HPDE6-E6E7 (cell line): ENCODE results near the gene STK32C.

Experiments used
- DNase-seq: peaks from one replicate; pipeline ENCODE4 v3.0.0; 2011; ENCODE audit warnings: missing footprints; ENCODE audit errors: extremely low spot score

STK32C gene

GRCh38 chr10:132249226-132249724 lies 58.5 kb downstream of the STK32C start:
- no peak for DNase-seq

DNA sequence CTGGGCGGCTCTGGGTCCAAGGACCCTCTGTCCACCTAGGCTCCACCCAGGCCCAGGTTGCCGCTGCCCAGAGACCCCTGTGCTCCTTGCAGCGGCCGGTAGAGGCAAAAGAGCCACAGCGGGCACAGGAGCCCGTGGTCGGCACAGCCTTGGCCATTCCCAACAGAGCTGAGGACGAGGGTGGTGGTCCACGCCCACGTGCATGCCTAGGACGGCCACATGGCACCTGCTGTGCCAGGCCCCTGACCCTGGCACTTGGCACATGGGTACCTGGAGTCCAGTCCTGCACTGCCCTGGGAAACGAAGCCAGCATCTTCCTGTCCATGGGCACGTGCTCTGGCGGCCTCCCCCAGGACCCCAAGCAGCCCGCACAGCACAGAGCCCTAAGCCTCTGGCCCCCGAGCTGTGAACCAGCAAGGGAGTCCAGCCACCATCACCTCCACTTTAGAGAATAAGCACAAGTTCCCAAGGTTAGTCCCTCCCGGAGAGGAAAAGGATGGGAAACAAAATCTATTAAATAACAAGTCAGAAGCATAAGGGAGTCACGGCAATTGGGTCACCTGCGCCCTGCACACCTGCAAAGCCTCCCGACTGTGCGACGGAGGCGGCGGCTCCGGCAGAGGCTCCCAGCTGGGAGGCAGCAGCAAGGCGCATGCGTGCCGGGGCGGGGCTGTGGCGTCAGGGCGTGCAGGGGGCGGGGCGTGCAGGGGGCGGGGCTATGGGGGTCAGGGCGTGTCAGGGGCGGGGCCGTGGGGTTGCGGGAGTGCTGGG lies 59.1 kb downstream of the STK32C start:
- DNase-seq, result peak; percentile 6

DNA sequence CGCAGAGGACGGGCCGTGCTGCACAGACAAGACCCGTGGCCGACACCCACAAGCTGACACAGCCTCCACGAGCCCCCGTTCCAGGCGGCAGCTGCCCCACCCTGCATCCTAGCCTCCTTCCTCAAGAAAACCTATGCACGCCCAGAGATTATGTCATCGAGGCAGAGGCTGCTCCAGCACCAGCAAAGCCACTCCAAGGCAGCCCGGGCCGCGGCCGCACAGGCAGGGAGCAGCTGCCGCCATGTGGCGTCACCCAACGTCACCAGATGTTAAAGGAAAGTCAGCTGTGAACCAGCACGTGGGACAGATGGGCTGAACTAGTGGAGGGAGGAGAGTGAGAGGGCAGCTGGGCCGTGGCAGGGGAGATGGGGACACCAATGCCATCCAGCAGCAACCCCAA lies 59.8 kb downstream of the STK32C start:
- DNase-seq, result no peak

DNA sequence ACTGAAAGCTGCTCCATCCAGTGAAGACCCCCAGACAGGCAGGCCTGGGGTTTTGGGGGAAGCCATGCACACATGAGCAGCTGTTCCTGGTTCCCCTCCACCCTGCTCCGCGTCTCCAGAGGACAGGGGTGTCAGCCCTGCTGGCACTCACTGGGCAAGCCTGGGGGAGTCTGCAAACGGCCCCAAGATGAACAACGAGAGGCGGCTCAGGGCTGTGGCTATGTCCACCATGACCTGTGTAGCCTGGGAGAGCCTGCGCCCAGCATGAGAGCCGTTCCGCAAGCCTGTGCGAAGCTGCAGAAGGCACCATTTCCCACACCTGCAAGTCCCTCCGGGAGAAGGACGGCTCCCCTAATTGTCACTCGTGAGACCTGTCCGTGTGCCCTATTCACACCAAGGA lies 61.5 kb downstream of the STK32C start:
- DNase-seq, result no peak

GRCh38 chr10:132245056-132245455 lies 62.7 kb downstream of the STK32C start:
- no peak for DNase-seq

GRCh38 chr10:132243626-132244025 lies 64.1 kb downstream of the STK32C start:
- DNase-seq, result no peak

GRCh38 chr10:132243141-132243540 lies 64.6 kb downstream of the STK32C start:
- no peak for DNase-seq

DNA sequence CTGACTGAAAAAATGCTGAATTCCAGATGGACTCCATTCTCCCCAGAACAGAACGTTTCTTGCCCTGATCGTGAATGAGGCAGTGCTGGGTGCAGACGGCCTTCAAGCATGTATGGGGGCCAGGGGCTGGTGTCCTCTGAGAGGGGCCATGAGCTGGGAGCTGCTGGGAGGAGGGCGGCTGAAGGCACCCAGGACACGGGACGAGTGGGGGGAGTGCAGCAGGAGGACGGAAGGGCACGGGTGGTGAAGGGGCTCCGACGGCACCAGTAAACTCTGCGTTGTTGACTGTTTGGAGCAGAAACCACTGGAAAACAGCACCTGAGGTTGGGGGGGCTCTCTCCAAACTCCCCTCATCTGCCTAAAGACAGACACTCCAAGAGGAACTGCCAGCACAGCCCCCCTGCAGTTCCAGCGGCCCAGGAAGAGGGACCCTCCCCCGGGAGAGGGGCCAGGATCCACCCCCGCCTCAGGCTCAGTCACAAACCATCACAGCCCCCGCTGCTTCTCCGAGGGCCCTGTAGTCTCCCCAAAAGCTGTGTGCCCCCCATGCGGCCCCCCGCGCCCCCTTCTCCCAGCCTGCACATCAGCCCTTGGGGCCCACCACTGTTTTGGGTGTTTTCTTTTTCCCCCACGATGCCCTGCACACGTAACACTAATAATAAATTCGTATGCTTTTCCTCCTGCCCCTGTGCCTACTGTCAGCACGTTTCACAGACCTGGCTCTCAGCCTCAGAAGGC lies 65.5 kb downstream of the STK32C start:
- no peak for DNase-seq

DNA sequence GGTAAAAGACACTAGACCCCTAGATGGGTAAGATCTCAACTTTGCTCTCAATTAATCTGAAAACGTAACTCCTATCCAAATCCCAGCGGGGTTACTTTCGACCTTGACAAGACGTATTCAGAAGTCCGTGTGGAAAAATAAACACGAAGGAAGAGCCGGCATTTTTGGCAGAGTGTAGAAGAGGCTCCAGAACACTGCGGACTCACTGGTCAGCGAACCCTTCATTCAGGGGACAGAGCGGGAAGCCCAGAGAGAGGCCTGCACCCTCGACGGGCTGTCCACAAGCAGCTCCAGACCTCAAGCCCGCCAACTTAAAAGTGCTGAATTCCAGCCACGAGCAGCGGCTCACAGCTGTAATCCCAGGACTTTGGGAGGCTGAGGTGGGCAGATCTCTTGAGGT lies 66.3 kb downstream of the STK32C start:
- no peak for DNase-seq

- DNase-seq, result no peak
These were observed 66.7 kb downstream of the STK32C start for GRCh38 chr10:132241086-132241485.

GRCh38 chr10:132240581-132240980 lies 67.2 kb downstream of the STK32C start:
- DNase-seq, result no peak

GRCh38 chr10:132240156-132240555 lies 67.6 kb downstream of the STK32C start:
- no peak for DNase-seq

GRCh38 chr10:132239126-132240031 lies 68.4 kb downstream of the STK32C start:
- DNase-seq, result no peak

DNA sequence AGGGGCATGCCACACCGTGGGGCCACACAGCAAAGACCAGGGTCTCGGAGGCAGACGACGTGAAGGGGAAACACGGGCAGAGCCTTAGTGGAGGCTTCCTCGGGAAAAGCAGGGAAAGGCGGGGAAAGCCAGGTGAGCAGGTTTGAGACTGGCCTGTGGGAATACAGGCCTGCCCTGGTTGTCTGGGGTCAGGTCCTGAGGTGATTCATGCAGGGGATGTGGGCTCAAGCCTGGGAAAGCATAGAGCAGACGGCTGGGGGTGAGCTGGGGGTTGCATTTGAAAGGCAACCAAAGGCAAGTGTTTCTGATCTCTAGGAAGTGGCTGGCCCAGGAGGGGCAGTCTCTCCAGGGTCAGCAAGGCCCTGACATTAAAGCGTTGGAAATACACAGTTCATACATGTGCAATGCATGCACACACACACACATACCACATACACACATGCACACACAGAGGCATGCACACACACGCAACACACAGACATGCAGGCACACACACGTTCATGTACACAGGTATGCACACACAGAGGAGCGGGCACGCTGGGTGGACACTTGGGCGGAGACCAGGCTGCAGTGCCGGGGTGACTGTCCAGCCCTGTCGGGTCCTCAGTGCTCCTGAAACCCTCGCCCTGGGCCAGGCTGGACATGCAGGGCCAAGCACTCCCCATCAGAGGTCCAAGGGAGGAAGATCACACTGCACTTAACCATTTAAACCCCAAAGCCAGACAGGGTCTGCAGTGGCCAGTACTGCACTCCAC lies 69.2 kb downstream of the STK32C start:
- no peak for DNase-seq

- no peak for DNase-seq
These were observed 69.9 kb downstream of the STK32C start for GRCh38 chr10:132237871-132238270.

- DNase-seq, result no peak
These were observed 70.4 kb downstream of the STK32C start for GRCh38 chr10:132237396-132237795.

GRCh38 chr10:132236881-132237280 lies 70.9 kb downstream of the STK32C start:
- DNase-seq, result no peak

DNA sequence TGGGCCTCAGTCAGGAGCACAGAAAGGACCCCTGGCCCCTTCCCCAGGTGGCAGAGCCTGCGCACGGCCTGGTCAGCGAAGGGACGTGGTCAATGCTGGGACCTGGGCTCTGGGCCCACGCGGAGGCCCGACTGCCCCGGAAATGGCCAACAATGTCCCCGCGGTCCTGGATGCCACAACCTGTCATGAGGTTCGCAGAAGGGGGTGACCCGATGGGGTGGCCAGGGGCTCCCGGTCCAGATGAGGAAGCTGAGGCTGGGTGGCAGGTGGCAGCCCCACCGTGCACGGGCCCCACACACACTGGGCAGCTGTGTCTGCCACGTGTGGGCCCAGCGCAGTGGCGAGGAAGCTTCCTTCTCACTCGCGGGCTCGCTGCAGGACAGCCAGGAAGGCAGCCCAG lies 71.6 kb downstream of the STK32C start:
- DNase-seq, result no peak

DNA sequence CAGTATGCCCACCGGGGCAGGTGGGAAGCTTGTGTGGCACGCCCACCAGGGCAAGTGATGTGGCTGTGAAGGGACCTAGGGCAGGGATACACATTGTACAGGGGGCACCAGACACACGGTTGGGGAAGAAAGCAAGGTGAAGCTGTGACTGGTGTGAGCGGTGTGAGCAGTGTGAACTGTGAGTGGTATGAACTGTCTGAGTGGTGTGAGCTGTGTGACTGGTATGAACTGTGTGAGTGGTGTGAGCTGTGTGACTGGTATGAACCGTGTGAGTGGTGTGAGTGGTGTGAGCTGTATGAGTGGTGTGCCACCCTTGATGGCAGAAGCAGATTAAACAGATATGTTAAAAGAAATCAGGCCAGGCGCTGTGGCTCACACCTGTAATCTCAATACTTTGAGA lies 72.9 kb downstream of the STK32C start:
- DNase-seq, result no peak

DNA sequence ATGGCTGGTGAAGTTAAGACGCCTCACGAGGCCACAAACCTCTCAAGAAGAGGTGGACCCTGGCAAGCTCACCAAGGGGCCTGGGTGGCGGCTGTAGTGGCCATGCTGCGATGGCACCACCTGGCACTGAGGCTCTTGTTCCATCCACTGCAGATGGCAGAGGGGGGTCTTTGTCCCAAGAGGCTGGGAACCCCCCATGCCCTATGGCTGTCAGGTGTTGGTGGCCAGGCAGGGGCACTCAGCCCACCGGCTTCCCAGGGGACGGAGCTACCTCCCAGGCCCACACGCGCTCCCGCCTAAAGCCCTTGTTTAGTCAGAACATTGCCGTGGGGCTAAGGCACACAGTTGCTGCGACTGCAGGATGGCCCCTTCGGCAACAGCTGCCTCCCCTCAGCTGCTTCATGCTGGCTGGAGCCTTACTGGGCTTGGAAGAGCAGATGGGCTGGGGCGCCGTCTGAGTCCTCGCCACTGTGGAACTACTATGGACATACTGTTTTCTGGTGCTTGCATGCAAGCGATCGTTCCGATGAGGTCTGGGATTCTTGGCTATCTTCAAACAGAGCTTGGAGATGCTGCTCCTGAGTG lies 74.2 kb downstream of the STK32C start:
- no peak for DNase-seq

GRCh38 chr10:132232981-132233380 lies 74.8 kb downstream of the STK32C start:
- no peak for DNase-seq
